ENCODE results near the gene IL34.
A peak's percentile ranks its signal among the peaks of the same experiment; 100 is the strongest.

DNA sequence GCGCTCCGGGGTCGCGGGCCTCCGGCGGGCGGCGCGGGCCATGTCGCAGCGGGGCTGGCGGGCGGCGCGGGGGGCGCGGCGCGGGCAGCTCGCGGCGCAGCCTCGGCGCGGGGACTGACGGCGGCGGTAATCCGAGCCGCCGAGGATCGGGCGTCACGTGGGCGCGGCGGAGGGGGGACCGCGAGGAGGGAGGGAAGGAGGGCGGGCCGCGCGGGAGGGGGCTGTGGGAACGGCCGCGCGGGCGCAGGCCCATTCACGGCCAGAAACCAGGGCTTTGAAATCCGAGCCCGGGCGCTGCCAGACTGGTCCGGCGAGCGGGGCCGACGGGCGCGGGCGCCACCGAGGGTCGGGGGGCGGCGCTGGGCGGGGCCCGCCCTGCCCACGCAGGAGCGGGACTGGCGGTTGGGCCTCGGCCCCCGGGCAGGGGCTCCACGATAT lies 39.6 kb downstream of the IL34 start, which contains the start of gene MTSS2:
- TF ChIP-seq CTCF (IDR thresholded peaks at IDR 0.05) (no peak), POLR2AphosphoS5 (IDR thresholded peaks at IDR 0.05) (peak in 2 of 3 donors; percentile 16 to 49)
